A549 (cell line): ENCODE data around the gene SLC29A3.

ENCODE experiments used
- EP300 ChIP-seq, 2 experiments: fragments of >200 bp; sonication (Bioruptor Twin); formaldehyde crosslinking; IDR thresholded peaks; 2 replicates in 1 of 2; 3 replicates in 1 of 2; pipeline ENCODE4 v1.6.1; 2016 to 2017
- ESRRA ChIP-seq: fragments of 150-350 bp; IDR thresholded peaks from 2 replicates; pipeline ENCODE4 v1.6.1; 2014; ENCODE audit warnings: mild to moderate bottlenecking, low read length, borderline replicate concordance
- MAFK ChIP-seq: fragments of 450-650 bp; IDR thresholded peaks from 2 replicates; pipeline ENCODE4 v1.6.1; 2014; ENCODE audit not compliant: partially characterized antibody
- RAD21 ChIP-seq, 2 experiments: fragments of >200 bp in 1 of 2; sonication (Bioruptor Twin) in 1 of 2; formaldehyde crosslinking in 1 of 2; IDR thresholded peaks in 1 of 2; conservative IDR thresholded peaks in 1 of 2; 2 replicates in 1 of 2; 3 replicates in 1 of 2; pipeline ENCODE4 v1.6.1; 2012 to 2018; ENCODE audit warnings: inconsistent platforms in 1 of 2
- ZFP36 ChIP-seq: fragments of 450-650 bp; IDR thresholded peaks from 2 replicates; pipeline ENCODE4 v1.6.1; 2014; ENCODE audit warnings: borderline replicate concordance; ENCODE audit not compliant: partially characterized antibody
- TF ChIP-seq, protein P1 (sequence below): fragments of >200 bp; sonication (Bioruptor Twin); formaldehyde crosslinking; IDR thresholded peaks from 3 replicates; pipeline ENCODE4 v1.5.1; 2016
- TF ChIP-seq, protein P2 (sequence below): fragments of 200-600 bp; sonication (generic); IDR thresholded peaks from 2 replicates; pipeline ENCODE4 v1.6.1; 2016; ENCODE audit warnings: antibody characterized with exemption, mild to moderate bottlenecking, moderate library complexity

DNA sequence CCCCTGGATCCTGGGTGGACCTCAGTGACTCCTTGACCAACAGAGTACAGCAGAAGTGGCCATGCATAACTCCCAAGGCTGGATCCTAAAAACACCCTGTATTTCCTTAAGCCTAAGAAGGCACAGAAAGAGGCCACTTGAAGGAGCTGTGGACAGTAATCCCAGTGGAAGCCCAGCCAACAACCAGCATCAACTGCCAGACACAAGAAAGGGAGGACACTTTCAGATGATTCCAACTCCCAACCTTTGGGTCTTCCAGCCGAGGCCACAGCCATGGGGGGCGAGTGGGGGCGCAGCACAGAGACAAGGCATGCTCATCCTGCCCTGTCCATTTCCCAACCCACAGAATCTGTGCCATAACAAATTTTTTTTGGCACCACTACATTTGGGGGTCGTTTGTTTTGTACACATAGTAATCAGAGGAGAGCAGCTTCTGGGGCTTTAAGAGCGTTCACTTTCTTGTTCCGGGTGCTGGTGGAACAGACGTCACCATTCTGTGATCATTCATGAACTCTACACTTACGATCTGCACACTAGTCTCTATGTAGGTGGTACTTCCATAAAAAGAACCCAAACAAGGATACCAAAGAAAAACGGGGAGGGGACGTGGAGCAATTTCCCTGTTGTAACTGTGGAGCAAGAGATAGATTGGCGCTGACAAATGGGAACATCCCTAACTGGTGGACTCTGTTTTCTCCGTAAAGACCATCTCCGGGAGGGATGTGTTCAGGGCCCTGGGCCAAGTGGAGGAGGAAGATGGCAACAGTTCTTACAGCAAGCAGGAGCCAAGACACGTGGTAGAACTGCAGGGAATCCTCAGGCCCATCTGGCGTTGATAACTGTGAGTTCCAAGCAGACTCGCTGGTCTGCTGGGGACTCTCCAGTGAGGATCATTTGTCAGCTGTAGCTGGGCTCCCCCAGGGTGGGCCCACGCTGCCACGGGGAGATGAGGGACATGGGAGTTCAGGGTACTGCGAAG lies 6.0 kb upstream of the SLC29A3 start:
- TF ChIP-seq RAD21 (conservative IDR thresholded peaks at IDR 0.05 in 1 of 2, IDR thresholded peaks at IDR 0.05 in 1 of 2): no peak
- TF ChIP-seq, protein P1, sequence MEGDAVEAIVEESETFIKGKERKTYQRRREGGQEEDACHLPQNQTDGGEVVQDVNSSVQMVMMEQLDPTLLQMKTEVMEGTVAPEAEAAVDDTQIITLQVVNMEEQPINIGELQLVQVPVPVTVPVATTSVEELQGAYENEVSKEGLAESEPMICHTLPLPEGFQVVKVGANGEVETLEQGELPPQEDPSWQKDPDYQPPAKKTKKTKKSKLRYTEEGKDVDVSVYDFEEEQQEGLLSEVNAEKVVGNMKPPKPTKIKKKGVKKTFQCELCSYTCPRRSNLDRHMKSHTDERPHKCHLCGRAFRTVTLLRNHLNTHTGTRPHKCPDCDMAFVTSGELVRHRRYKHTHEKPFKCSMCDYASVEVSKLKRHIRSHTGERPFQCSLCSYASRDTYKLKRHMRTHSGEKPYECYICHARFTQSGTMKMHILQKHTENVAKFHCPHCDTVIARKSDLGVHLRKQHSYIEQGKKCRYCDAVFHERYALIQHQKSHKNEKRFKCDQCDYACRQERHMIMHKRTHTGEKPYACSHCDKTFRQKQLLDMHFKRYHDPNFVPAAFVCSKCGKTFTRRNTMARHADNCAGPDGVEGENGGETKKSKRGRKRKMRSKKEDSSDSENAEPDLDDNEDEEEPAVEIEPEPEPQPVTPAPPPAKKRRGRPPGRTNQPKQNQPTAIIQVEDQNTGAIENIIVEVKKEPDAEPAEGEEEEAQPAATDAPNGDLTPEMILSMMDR: no peak
- no peak for TF ChIP-seq EP300 (IDR thresholded peaks at IDR 0.05)
- TF ChIP-seq ZFP36: no peak
- TF ChIP-seq MAFK: no peak
- TF ChIP-seq, protein P2, sequence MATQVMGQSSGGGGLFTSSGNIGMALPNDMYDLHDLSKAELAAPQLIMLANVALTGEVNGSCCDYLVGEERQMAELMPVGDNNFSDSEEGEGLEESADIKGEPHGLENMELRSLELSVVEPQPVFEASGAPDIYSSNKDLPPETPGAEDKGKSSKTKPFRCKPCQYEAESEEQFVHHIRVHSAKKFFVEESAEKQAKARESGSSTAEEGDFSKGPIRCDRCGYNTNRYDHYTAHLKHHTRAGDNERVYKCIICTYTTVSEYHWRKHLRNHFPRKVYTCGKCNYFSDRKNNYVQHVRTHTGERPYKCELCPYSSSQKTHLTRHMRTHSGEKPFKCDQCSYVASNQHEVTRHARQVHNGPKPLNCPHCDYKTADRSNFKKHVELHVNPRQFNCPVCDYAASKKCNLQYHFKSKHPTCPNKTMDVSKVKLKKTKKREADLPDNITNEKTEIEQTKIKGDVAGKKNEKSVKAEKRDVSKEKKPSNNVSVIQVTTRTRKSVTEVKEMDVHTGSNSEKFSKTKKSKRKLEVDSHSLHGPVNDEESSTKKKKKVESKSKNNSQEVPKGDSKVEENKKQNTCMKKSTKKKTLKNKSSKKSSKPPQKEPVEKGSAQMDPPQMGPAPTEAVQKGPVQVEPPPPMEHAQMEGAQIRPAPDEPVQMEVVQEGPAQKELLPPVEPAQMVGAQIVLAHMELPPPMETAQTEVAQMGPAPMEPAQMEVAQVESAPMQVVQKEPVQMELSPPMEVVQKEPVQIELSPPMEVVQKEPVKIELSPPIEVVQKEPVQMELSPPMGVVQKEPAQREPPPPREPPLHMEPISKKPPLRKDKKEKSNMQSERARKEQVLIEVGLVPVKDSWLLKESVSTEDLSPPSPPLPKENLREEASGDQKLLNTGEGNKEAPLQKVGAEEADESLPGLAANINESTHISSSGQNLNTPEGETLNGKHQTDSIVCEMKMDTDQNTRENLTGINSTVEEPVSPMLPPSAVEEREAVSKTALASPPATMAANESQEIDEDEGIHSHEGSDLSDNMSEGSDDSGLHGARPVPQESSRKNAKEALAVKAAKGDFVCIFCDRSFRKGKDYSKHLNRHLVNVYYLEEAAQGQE: no peak
- no peak for TF ChIP-seq ESRRA
